Measurements from ENCODE around the gene ZFYVE28.
"Not testable (repeated sequence)": the region's sequence is repeated elsewhere in the genome, so short reads cannot be mapped to it uniquely, and the experiment has no call there.

Gene ZFYVE28

GRCh38 chr4:2387218-2387617 lies 31.2 kb downstream of the ZFYVE28 start:
- no peak for DNase-seq

GRCh38 chr4:2386717-2387116 lies 31.7 kb downstream of the ZFYVE28 start:
- DNase-seq, result no peak

GRCh38 chr4:2385516-2385915 lies 32.9 kb downstream of the ZFYVE28 start:
- no peak for DNase-seq

- DNase-seq, result no peak
These were observed 34.2 kb downstream of the ZFYVE28 start for GRCh38 chr4:2384245-2384644.

GRCh38 chr4:2383760-2384159 lies 34.7 kb downstream of the ZFYVE28 start:
- no peak for DNase-seq

- DNase-seq, result not testable (repeated sequence)
These were observed 35.2 kb downstream of the ZFYVE28 start for GRCh38 chr4:2383220-2383631.

GRCh38 chr4:2382769-2383202 lies 35.7 kb downstream of the ZFYVE28 start:
- DNase-seq, result not testable (repeated sequence)

- DNase-seq, result not testable (repeated sequence)
These were observed 37.9 kb downstream of the ZFYVE28 start for GRCh38 chr4:2380589-2380988.

- no peak for DNase-seq
These were observed 39.5 kb downstream of the ZFYVE28 start for GRCh38 chr4:2378898-2379297.

- DNase-seq, result no peak
These were observed 40.0 kb downstream of the ZFYVE28 start for GRCh38 chr4:2378401-2378800.

GRCh38 chr4:2377241-2377640 lies 41.2 kb downstream of the ZFYVE28 start:
- DNase-seq, result no peak

- no peak for DNase-seq
These were observed 43.0 kb downstream of the ZFYVE28 start for GRCh38 chr4:2375427-2375826.

GRCh38 chr4:2373532-2373931 lies 44.9 kb downstream of the ZFYVE28 start:
- DNase-seq, result no peak

GRCh38 chr4:2372488-2373030 lies 45.9 kb downstream of the ZFYVE28 start:
- DNase-seq, result no peak

GRCh38 chr4:2371765-2372487 lies 46.5 kb downstream of the ZFYVE28 start:
- no peak for DNase-seq

- no peak for DNase-seq
These were observed 47.7 kb downstream of the ZFYVE28 start for GRCh38 chr4:2370597-2371320.

GRCh38 chr4:2368746-2369437 lies 49.6 kb downstream of the ZFYVE28 start:
- no peak for DNase-seq

GRCh38 chr4:2367626-2368025 lies 50.8 kb downstream of the ZFYVE28 start:
- DNase-seq, result no peak

- DNase-seq, result no peak
These were observed 51.9 kb downstream of the ZFYVE28 start for GRCh38 chr4:2366252-2367192.

- DNase-seq, result no peak
These were observed 52.6 kb downstream of the ZFYVE28 start for GRCh38 chr4:2365913-2366210.

GRCh38 chr4:2365054-2365912 lies 53.2 kb downstream of the ZFYVE28 start:
- DNase-seq, result no peak

- peak; percentile 69 for DNase-seq
These were observed 53.8 kb downstream of the ZFYVE28 start for GRCh38 chr4:2364654-2365053.

Measured in CD4-positive, alpha-beta T cell treated with Interleukin-10 for 1 hour (primary cell).